HG03378 (cell line): Measurements from ENCODE around the gene CCDC91.
A peak's percentile ranks its signal among the peaks of the same experiment; 100 is the strongest.

Experiments
- ATAC-seq: cut with Tn5 transposase; IDR thresholded peaks from one replicate; pipeline ENCODE4 v1.9.1; 2021; ENCODE audit warnings: mild to moderate bottlenecking, moderate library complexity; ENCODE audit not compliant: unreplicated experiment

CCDC91 gene

GRCh38 chr12:28512876-28513275 is 322.6 kb downstream of the CCDC91 start:
- no peak for ATAC-seq

DNA sequence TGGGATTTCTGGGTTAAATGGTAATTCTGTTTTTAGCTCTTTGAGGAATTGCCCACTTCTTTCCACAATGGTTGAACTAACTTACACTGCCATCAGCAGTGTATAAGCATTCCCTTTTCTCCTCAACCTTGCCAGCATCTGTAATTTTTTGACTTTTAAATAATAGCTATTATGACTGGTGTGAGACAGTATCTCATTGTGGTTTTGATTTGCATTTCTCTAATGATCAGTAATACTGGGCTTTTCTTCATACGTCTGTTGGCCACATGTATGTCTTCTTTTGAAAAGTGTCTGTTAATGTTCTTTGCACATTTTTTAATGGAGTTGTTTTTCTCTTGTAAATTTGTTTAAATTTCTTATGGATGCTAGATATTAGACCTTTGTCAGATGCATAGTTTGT is 323.7 kb downstream of the CCDC91 start:
- ATAC-seq: no peak

- ATAC-seq: no peak
Measured at GRCh38 chr12:28517101-28517500, 326.8 kb downstream of the CCDC91 start.

DNA sequence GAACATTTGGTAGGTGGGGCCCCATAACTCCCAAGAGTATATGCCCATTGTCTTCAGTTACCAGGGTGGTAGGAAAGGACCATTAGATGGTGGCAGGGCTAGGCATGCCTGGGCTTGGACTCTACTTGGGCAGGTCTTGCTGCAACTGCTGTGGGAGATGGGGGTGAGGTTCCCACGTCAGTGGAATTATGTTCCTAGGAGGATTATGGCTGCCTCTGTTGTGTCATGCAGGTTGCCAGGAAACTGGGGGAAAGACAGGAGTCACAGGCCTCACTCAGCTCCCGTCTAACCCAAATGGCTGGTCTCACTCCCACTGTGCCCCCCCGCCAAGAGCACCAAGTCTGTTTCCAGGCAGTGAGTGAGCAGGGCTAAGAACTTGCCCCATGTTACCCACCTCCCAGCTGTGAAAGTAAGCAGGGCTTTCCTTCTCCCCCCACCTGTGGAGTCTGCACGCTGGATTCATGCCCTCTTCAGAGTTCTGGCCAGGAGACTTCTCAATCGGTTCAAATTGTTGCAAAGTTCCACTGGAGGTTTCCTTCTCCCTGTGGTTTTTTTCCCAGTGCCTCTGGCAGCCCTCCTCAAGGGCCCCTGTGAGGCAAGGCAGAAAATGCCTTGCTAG is 337.5 kb downstream of the CCDC91 start:
- ATAC-seq: no peak

DNA sequence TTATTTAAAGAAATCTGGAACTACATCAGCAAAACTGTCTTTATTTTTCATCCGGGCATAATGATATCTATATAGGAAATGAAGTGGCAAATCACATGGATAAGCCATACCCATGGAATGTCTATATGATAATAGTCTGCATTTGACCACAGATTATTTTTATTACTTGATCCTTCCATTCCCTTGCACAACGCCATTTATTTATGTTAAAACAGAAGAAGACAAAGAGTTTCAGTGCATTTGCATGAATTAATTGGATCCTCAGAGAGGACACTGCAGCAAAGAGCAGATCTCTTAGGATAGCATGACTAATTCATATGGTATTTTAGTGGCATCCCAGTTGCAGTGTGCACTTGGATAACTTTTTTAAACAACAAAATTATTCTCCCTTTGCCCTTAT is 345.0 kb downstream of the CCDC91 start:
- ATAC-seq: no peak

GRCh38 chr12:28536088-28536487 is 345.8 kb downstream of the CCDC91 start:
- no peak for ATAC-seq

- ATAC-seq: no peak
Measured at GRCh38 chr12:28537474-28537873, 347.2 kb downstream of the CCDC91 start.

GRCh38 chr12:28539691-28540323 is 349.6 kb downstream of the CCDC91 start:
- ATAC-seq: no peak

GRCh38 chr12:28540324-28540714 is 350.1 kb downstream of the CCDC91 start:
- no peak for ATAC-seq

DNA sequence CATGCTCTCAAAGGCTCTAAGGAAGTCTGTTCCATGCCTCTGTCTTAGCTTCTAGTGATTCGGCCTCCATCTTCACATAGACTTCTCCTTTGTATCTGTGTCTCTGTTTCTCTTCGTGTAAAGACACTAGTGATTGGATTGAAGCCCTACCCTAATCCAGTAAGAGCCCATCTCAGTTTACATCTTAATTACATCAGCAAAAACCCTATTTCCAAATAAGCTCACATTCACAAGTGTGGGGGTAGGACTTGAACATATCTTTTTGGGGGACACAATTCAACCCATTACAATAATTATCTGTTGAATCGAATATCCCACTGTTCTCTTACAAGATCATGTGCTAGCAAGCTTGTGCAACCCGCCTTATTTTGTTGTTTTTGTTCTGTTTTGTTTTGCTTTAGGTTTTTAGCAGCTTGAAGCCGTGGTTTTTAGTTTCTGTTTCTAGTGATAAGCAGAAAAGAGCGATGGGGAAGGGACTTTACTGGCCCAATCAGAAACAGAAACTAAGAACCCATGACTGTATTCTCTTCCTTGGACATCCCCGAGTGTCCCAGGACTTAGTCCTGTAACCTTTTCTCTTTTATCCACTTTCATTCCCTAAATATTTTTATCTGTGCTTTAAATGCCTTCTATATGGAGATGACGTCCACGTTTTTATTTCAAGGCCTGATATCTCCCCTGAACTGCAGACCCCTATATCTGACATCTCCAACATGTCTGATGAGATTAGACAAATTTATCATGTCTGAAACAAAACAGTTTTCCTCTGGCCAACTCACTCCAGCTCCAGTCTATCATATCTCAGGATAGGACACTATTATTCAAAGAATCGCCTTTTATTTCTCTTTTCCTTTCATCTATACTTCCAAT is 353.0 kb downstream of the CCDC91 start:
- peak; percentile 62 for ATAC-seq

DNA sequence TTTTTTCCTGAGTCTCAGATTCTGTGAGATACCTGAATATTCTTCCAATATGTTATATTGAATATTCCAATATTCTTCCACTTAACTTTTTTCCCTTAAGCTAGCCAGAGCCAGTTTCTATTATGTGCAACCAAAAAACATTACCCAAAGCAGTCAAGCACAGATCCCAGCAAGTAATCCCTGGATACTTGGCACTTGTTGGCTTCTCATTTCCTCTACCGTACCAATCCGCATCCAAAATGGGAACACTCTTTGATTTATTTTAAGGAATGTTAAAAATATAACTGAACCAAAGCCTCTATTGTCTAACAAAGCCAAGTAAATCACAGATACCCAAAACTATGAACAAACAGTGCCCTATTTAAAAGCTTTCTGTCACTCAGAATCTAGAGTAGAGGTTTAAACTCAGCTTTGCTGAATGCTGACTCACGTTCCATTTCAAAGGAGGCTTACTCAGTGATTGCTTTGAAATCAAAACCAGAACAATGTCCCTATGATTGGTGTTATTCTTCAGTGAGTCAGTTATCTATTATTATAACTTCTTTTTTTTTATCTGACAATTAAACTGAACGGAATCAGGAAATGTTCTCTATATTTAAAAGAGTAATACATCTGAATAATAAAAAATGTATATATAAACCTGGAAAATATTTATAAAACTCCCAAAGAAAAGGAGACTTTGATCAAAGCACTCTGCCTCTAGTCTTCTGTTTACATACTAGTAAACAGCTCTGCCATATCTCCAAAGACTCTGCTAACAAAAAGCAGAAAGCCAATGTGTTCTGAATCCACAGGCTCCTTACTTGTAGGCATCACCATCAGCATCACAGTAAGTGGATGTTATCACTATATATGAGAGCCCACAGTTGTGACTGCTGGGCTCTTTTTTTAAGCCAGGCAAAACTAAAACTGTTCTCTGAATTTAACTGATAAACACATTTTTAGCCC is 360.8 kb downstream of the CCDC91 start:
- no peak for ATAC-seq

DNA sequence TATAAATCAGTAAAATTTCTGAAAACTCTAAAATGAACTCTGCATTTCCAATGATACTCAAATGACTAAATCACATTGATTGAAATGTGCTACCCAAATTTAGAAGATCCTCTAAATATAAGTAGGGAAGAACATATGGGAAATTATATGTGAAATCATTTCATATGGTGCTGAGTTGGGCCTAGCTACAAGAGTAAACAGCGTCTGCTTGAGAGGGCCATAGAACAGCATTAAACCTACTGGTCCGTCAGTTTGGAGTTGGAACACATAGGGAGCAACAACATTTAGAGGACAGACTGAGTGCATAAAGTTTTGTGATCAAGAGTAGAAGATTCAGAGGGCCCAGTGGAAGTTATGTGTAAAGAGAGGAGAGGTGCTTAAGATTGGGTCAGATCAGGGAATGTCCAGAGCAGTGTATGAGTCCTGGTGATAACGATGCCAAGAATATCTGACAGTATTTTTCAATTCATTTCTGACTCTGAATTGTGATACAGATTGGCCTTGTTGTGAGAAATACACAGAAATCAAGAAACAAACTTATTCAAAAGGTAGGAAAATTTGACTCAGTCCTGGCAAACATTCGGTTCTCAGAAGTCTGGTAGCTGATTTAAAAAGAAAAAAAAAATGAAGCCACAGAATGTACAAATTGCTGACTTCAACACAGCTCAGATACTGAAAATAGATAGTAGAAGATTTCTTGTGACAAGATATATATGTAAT is 362.2 kb downstream of the CCDC91 start:
- ATAC-seq: no peak

DNA sequence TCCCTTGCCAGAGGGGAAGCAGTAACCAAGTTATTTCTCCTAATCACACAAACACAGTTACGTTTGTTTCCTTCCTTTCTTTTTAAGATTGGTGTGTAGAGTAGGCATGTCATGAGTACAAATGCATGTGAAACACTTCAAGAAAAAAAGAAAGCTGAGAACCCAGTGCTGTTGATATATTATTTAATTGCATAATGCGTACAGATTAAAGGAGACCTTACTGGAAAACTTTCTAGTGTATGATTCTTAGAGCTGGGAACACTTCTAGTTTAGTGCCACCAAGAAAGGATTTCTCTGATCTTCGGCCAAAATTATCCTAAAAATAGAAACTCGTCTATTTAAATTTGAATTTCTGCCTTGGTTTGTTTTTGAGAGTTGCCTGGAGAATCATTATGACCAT is 365.5 kb downstream of the CCDC91 start:
- no peak for ATAC-seq

GRCh38 chr12:28558250-28558649 is 368.0 kb downstream of the CCDC91 start:
- no peak for ATAC-seq

DNA sequence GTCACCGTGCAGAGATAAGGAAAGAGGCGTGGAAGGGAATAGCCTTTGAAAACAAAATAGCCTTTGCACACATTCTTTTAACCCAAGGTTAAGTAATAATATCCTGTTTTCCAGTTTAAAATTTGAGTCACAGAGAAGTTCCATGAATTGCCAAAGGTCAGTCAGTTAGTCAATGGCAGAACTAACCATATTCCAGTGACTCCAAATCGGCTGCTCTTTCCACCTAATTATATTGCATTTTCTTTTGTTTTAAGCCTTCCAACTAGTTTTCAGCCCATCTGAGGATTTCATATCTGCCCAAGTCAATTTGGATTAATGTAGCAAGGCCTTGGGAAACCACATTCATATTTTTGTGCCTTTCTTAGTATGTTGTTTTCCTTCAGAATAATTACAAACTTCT is 373.0 kb downstream of the CCDC91 start:
- no peak for ATAC-seq

DNA sequence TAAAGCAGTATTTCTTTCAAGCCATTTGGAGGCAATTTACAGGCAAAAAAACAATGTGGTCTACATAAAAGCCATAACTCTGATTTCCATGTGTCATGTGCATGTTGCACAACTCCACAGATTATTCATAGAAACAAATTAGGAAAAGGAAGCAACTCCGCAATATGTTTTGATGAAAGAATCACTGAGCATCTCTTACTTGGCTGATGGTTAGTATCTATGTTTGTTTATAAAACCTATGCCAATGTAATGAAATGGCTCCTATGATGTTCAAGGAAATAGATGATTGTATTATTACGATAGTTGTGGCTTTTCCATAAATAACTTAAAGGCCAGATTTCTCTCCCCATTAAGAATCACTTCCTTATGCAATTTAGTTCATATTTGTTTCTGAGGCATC is 373.7 kb downstream of the CCDC91 start:
- no peak for ATAC-seq

DNA sequence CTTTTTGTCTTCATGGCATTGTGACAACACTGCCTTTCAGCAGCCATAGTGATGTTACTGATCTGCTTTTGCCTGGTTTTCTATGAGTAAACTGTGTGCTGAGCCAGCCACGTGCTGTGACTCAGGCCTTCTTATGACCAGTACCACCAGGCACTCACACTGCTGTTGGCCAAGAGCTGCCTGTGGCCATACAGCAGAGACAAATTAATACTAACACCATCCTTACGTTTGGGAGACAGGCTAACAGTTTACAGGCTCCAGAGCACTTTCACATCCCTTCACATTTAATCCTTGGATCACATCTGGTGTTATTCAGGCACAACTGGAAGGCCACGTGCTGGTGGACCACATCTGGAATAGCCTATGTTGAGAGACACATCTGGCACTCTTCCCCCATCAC is 377.9 kb downstream of the CCDC91 start:
- no peak for ATAC-seq

DNA sequence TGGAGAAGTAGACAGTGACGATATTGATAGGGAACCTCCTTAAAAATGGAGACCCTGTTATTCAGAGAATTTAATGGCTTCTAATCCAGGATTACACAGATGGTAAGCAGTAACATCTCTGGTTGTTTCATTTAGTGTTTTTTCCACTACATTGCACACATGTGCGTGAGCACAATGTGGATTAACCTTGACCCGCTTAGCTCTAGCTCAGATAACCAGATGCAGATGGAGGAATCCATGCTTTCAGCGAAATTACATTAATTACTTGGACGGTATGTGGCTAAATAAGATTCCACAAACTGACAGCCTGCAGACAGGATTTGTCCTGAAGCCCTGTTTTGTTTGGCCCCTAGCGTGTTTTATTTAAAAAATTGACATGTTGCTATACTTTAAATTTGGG is 378.4 kb downstream of the CCDC91 start:
- ATAC-seq: no peak

- ATAC-seq: no peak
Measured at GRCh38 chr12:28569698-28570411, 379.6 kb downstream of the CCDC91 start.

DNA sequence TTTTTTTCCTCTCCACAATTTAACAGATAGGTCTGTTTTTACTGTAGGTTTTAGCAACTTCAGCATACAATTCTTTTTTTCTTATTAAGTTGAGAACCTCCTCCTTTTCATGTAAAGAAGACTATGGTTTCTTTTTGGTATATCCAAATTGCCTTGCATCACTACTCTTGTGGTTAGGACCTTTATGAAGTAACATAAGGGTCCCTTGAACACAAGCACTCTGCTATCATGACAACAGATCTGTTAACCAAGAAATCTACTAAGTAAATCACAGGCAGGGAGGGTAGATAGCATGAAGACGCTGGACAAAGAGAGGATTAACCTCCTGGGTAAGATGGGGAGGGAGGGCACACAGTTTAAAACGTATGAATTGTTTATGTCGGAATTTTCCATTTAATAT is 380.6 kb downstream of the CCDC91 start:
- ATAC-seq: no peak
